DOHH2 (cell line): ENCODE measurements around the gene FAM111B.
"Not testable (repeated sequence)": the region's sequence is repeated elsewhere in the genome, so short reads cannot be mapped to it uniquely, and the experiment has no call there.

Experiments used
- H3F3A ChIP-seq: fragments of 200-600 bp; sonication (generic), shearing (Covaris generic); 2 replicates; pipeline ENCODE4 v1.6.0; 2016; ENCODE audit warnings: antibody characterized with exemption, mild to moderate bottlenecking; ENCODE audit not compliant: control insufficient read depth, insufficient read depth
- H3K27ac ChIP-seq: fragments of 200-600 bp; sonication (generic); 2 replicates; pipeline ENCODE4 v1.5.1; 2014; ENCODE audit warnings: low read depth, mild to moderate bottlenecking, low read length, moderate library complexity
- H3K27me3 ChIP-seq: fragments of 200-600 bp; sonication (generic); 2 replicates; pipeline ENCODE4 v1.6.1; 2014; ENCODE audit warnings: mild to moderate bottlenecking, low read length, mixed read lengths; ENCODE audit not compliant: control insufficient read depth
- H3K36me3 ChIP-seq: fragments of 200-600 bp; sonication (generic); 2 replicates; pipeline ENCODE4 v1.6.1; 2014; ENCODE audit warnings: mild to moderate bottlenecking, low read length, moderate library complexity, mixed read lengths; ENCODE audit not compliant: control insufficient read depth
- H3K4me1 ChIP-seq: fragments of 200-600 bp; sonication (generic); 2 replicates; pipeline ENCODE4 v1.6.1; 2014; ENCODE audit warnings: mild to moderate bottlenecking, low read length, mixed read lengths; ENCODE audit not compliant: control insufficient read depth
- H3K4me2 ChIP-seq: fragments of 200-600 bp; sonication (generic); 2 replicates; pipeline ENCODE4 v1.6.0; 2014; ENCODE audit warnings: mild to moderate bottlenecking, low read length, moderate library complexity
- H3K4me3 ChIP-seq: fragments of 200-600 bp; sonication (generic); 2 replicates; pipeline ENCODE4 v1.5.1; 2014; ENCODE audit warnings: mild to moderate bottlenecking, low read length, mixed read lengths
- H3K79me2 ChIP-seq: fragments of 200-600 bp; sonication (generic); 2 replicates; pipeline ENCODE4 v1.6.1; 2014; ENCODE audit warnings: mild to moderate bottlenecking, low read length, mixed read lengths; ENCODE audit not compliant: control insufficient read depth
- H3K9me2 ChIP-seq: fragments of 200-600 bp; sonication (generic); replicated peaks from 2 replicates; pipeline ENCODE4 v1.6.1; 2014; ENCODE audit warnings: mild to moderate bottlenecking, low read length, mixed read lengths; ENCODE audit not compliant: control insufficient read depth
- H3K9me3 ChIP-seq: fragments of 200-600 bp; sonication (generic); 2 replicates; pipeline ENCODE4 v1.6.1; 2014; ENCODE audit warnings: antibody characterized with exemption, low read length, mixed read lengths; ENCODE audit not compliant: control insufficient read depth, insufficient read depth
- H4K20me1 ChIP-seq: fragments of 200-600 bp; sonication (generic); 2 replicates; pipeline ENCODE4 v1.6.0; 2014; ENCODE audit warnings: low read depth, mild to moderate bottlenecking, antibody characterized with exemption, low read length, moderate library complexity; ENCODE audit not compliant: control insufficient read depth, insufficient read depth
- CTCF ChIP-seq: fragments of 200-600 bp; sonication (generic); IDR thresholded peaks from one replicate; pipeline ENCODE4 v1.5.1; 2014; ENCODE audit warnings: antibody characterized with exemption, mild to moderate bottlenecking, low read depth, low read length; ENCODE audit not compliant: poor library complexity, severe bottlenecking
- EZH2phosphoT487 ChIP-seq: fragments of 200-600 bp; sonication (generic); IDR thresholded peaks from 2 replicates; pipeline ENCODE4 v1.6.1; 2017; ENCODE audit warnings: borderline replicate concordance, mild to moderate bottlenecking, antibody characterized with exemption, low read length, moderate library complexity, mixed read lengths

The FAM111B gene

DNA sequence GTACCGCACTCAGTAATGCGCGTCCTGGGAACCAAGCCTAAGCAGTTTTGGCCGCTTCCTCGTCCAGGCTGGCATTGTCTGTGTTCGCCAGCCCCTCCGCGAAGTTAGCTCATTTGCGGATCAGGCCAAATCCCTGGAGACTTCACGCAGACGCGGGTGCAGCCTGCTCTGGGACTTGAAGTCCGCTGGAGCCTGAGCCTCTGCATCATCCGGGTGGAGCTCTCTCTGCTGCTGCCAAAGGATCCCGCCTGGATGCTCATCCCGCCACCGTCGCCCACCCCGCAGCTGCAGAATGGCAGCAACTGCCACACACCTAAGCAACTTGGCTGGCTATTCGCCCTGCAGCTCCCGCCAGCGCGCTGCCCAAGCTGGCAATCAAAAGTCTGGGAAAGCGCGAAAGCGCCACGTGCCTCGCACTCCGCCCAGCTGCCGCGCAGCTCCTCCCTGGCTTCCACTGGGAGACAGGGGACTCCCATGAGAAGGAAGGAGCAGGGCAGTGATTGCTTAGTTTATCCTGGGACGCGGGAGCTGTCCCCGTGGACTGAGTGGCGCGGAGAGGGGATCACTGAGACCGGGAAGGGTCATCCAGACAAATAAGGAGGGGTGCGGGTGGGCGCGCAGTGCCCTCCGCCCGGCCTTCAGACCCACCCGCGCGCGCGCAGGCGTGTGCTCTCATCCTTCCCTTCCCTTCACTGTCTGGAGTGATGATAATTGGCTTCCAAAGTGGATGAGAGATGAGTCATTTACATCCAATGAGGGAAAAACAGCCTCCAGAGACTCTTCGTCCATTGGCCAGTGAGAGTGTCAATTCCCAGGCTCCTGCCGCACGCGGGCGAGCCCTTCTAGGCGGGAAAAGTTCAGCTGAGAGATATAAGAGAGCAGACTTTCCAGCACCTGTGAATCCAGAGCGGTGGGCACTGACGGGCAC is 44.2 kb upstream of the FAM111B start:
- Histone ChIP-seq H3K27ac (no peak overlapping the region), H3K27me3 (no peaks in the 10 kb centered on the region), H3K4me3 (no peak overlapping the region), H3F3A (no peaks in the 10 kb centered on the region), H3K4me2 (no peak overlapping the region), H3K4me1 (peaks cover 23% of the 10 kb centered on the region), H3K36me3 (no peaks in the 10 kb centered on the region), H3K9me3 (peaks cover 15% of the 10 kb centered on the region; the same call in 1 of the 2 replicates), H4K20me1 (no peaks in the 10 kb centered on the region), H3K79me2 (no peaks in the 10 kb centered on the region), H3K9me2 (no peaks in the 10 kb centered on the region)
- TF ChIP-seq CTCF = no peak
- TF ChIP-seq EZH2phosphoT487 = no peak

GRCh38 chr11:59063996-59064727 is 42.9 kb upstream of the FAM111B start:
- H3K27me3 ChIP-seq, H3F3A ChIP-seq, H4K20me1 ChIP-seq, H3K27ac ChIP-seq, H3K4me2 ChIP-seq, H3K4me3 ChIP-seq, H3K79me2 ChIP-seq, H3K36me3 ChIP-seq, H3K9me2 ChIP-seq: not testable (repeated sequence)
- peaks cover 15% of the 10 kb centered on the region; the same call in 1 of the 2 replicates for H3K9me3 ChIP-seq
- H3K4me1 ChIP-seq = peaks cover 12% of the 10 kb centered on the region

DNA sequence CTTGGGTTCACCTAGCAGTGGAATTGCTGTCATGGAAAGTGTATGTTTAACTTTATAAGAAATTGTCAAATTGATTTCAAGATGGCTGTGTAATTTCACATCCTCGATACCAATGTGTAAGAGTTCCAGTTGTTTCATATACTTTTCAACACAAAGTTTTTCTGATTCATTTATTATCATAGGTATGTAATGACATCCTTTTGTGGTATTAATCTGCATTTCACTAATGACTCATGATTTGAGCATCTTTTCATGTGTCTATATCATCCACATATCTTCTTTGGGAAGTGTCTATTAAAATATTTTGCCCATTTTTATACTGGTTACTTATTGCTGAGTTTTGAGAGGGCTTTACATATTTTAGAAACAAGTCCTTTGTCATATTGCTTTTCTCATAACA is 38.0 kb upstream of the FAM111B start:
- Histone ChIP-seq H3K27me3 (no peaks in the 10 kb centered on the region), H3K79me2 (no peaks in the 10 kb centered on the region), H3K4me2 (no peak overlapping the region), H3K4me1 (peaks cover 15% of the 10 kb centered on the region), H3K9me3 (peaks cover 4% of the 10 kb centered on the region; the same call in 1 of the 2 replicates), H3F3A (no peaks in the 10 kb centered on the region), H4K20me1 (no peaks in the 10 kb centered on the region), H3K4me3 (no peak overlapping the region), H3K36me3 (no peaks in the 10 kb centered on the region), H3K27ac (no peak overlapping the region), H3K9me2 (no peaks in the 10 kb centered on the region)
- no peak for TF ChIP-seq CTCF
- TF ChIP-seq EZH2phosphoT487 = no peak
